ENCODE measurements around the gene FECH.
"Not testable (repeated sequence)": the region's sequence is repeated elsewhere in the genome, so short reads cannot be mapped to it uniquely, and the experiment has no call there.

FECH gene

GRCh38 chr18:57527556-57528229 lies 58.8 kb downstream of the FECH start:
- no peaks in the 10 kb centered on the region for H3K4me1 ChIP-seq (ENCODE audit: control insufficient read depth, insufficient read depth, low read depth, low read length)
- no peak overlapping the region for H4K8ac ChIP-seq (ENCODE audit: low read length)
- H3K36me3 ChIP-seq (ENCODE audit: control insufficient read depth in 1 of 2, insufficient read depth in 2 of 2, low read depth in 1 of 2, low read length in 2 of 2) = no peaks in the 10 kb centered on the region
- H3K9ac ChIP-seq (ENCODE audit: low read length) = no peak overlapping the region
- no peak overlapping the region for H2AK5ac ChIP-seq (ENCODE audit: low read length, severe bottlenecking)
- H2BK5ac ChIP-seq (ENCODE audit: low read depth, low read length, poor library complexity, severe bottlenecking) = no peak overlapping the region
- no peak overlapping the region for H3K4me2 ChIP-seq (ENCODE audit: low read length, poor library complexity, severe bottlenecking)
- WGBS = 92% methylated on average over 11 of the region's 13 CpGs
- H2BK120ac ChIP-seq (ENCODE audit: low read depth, low read length) = no peak overlapping the region
- no peak overlapping the region for H3K4ac ChIP-seq (ENCODE audit: low read depth in 1 of 2, low read length in 2 of 2)
- no peak overlapping the region for H3K23ac ChIP-seq (ENCODE audit: low read length in 2 of 2)
- H3K27ac ChIP-seq (ENCODE audit: low read length, poor library complexity, severe bottlenecking) = no peak overlapping the region
- no peak overlapping the region for H4K91ac ChIP-seq (ENCODE audit: low read length)
- no peak overlapping the region for H2BK15ac ChIP-seq (ENCODE audit: low read depth, poor library complexity, severe bottlenecking)
- no peak overlapping the region for H3K14ac ChIP-seq (ENCODE audit: low read length in 2 of 2)
- no peak overlapping the region for H3K18ac ChIP-seq (ENCODE audit: low read depth in 1 of 2, low read length in 2 of 2)
- H3K4me3 ChIP-seq (ENCODE audit: insufficient read depth in 1 of 2, low read depth in 1 of 2, low read length in 2 of 2) = no peak overlapping the region
- H2AFZ ChIP-seq (ENCODE audit: low read depth, low read length) = no peak overlapping the region
- H2BK12ac ChIP-seq (ENCODE audit: low read length in 2 of 2) = no peak overlapping the region
- peaks cover 0 to 7% of the 10 kb centered on the region in 2 experiments for H3K27me3 ChIP-seq (ENCODE audit: control insufficient read depth in 1 of 2, insufficient read depth in 1 of 2, low read length in 2 of 2)
- peaks cover 8% of the 10 kb centered on the region for H3K9me3 ChIP-seq (ENCODE audit: control insufficient read depth, low read length)
- no peak for DNase-seq
- H3K79me1 ChIP-seq (replicated peaks; ENCODE audit: low read length, poor library complexity, severe bottlenecking) = no peaks in the 10 kb centered on the region

- Histone ChIP-seq H2AFZ (ENCODE audit: low read depth, low read length) (no peak overlapping the region), H4K8ac (ENCODE audit: low read length) (no peak overlapping the region), H3K4ac (ENCODE audit: low read depth in 1 of 2, low read length in 2 of 2) (no peak overlapping the region), H2BK120ac (ENCODE audit: low read depth, low read length) (no peak overlapping the region), H3K27me3 (ENCODE audit: control insufficient read depth in 1 of 2, insufficient read depth in 1 of 2, low read length in 2 of 2) (peaks cover 0 to 2% of the 10 kb centered on the region in 2 experiments), H2BK15ac (ENCODE audit: low read depth, poor library complexity, severe bottlenecking) (no peak overlapping the region), H2BK5ac (ENCODE audit: low read depth, low read length, poor library complexity, severe bottlenecking) (no peak overlapping the region), H3K27ac (ENCODE audit: low read length, poor library complexity, severe bottlenecking) (no peak overlapping the region), H3K4me2 (ENCODE audit: low read length, poor library complexity, severe bottlenecking) (no peak overlapping the region), H3K9me3 (ENCODE audit: control insufficient read depth, low read length) (peaks cover 8% of the 10 kb centered on the region), H3K36me3 (ENCODE audit: control insufficient read depth in 1 of 2, insufficient read depth in 2 of 2, low read depth in 1 of 2, low read length in 2 of 2) (no peaks in the 10 kb centered on the region), H3K14ac (ENCODE audit: low read length in 2 of 2) (no peak overlapping the region), H2AK5ac (ENCODE audit: low read length, severe bottlenecking) (no peak overlapping the region), H3K18ac (ENCODE audit: low read depth in 1 of 2, low read length in 2 of 2) (no peak overlapping the region), H3K23ac (ENCODE audit: low read length in 2 of 2) (no peak overlapping the region), H3K4me3 (ENCODE audit: insufficient read depth in 1 of 2, low read depth in 1 of 2, low read length in 2 of 2) (no peak overlapping the region), H3K4me1 (ENCODE audit: control insufficient read depth, insufficient read depth, low read depth, low read length) (no peaks in the 10 kb centered on the region), H3K79me1 (replicated peaks; ENCODE audit: low read length, poor library complexity, severe bottlenecking) (no peaks in the 10 kb centered on the region), H2BK12ac (ENCODE audit: low read length in 2 of 2) (no peak overlapping the region), H4K91ac (ENCODE audit: low read length) (peak overlapping the region; percentile 61), H3K9ac (ENCODE audit: low read length) (no peak overlapping the region)
- WGBS = 89% methylated on average over 9 of the region's 11 CpGs
- DNase-seq = no peak
These were observed 63.1 kb downstream of the FECH start for GRCh38 chr18:57523171-57523956.

GRCh38 chr18:57522348-57522747 lies 64.2 kb downstream of the FECH start:
- H3K27me3 ChIP-seq (ENCODE audit: control insufficient read depth in 1 of 2, insufficient read depth in 1 of 2, low read length in 2 of 2); H3K79me1 ChIP-seq (replicated peaks; ENCODE audit: low read length, poor library complexity, severe bottlenecking); H3K27ac ChIP-seq (ENCODE audit: low read length, poor library complexity, severe bottlenecking); H3K14ac ChIP-seq (ENCODE audit: low read length in 2 of 2); H3K4me1 ChIP-seq (ENCODE audit: control insufficient read depth, insufficient read depth, low read depth, low read length); H3K9me3 ChIP-seq (ENCODE audit: control insufficient read depth, low read length); H4K91ac ChIP-seq (ENCODE audit: low read length); H2BK12ac ChIP-seq (ENCODE audit: low read length in 2 of 2); H3K4me2 ChIP-seq (ENCODE audit: low read length, poor library complexity, severe bottlenecking); H3K9ac ChIP-seq (ENCODE audit: low read length); H3K4me3 ChIP-seq (ENCODE audit: insufficient read depth in 1 of 2, low read depth in 1 of 2, low read length in 2 of 2); H3K23ac ChIP-seq (ENCODE audit: low read length in 2 of 2); DNase-seq; H2AFZ ChIP-seq (ENCODE audit: low read depth, low read length); H2AK5ac ChIP-seq (ENCODE audit: low read length, severe bottlenecking); H2BK120ac ChIP-seq (ENCODE audit: low read depth, low read length); H3K4ac ChIP-seq (ENCODE audit: low read depth in 1 of 2, low read length in 2 of 2); H2BK5ac ChIP-seq (ENCODE audit: low read depth, low read length, poor library complexity, severe bottlenecking); H3K36me3 ChIP-seq (ENCODE audit: control insufficient read depth in 1 of 2, insufficient read depth in 2 of 2, low read depth in 1 of 2, low read length in 2 of 2); H2BK15ac ChIP-seq (ENCODE audit: low read depth, poor library complexity, severe bottlenecking); H4K8ac ChIP-seq (ENCODE audit: low read length); H3K18ac ChIP-seq (ENCODE audit: low read depth in 1 of 2, low read length in 2 of 2): not testable (repeated sequence)

- H3K4me1 ChIP-seq (ENCODE audit: control insufficient read depth, insufficient read depth, low read depth, low read length) = no peaks in the 10 kb centered on the region
- no peak overlapping the region for H4K8ac ChIP-seq (ENCODE audit: low read length)
- no peak overlapping the region for H3K4ac ChIP-seq (ENCODE audit: low read depth in 1 of 2, low read length in 2 of 2)
- DNase-seq = no peak
- no peak overlapping the region for H2BK12ac ChIP-seq (ENCODE audit: low read length in 2 of 2)
- H2BK15ac ChIP-seq (ENCODE audit: low read depth, poor library complexity, severe bottlenecking) = no peak overlapping the region
- no peak overlapping the region for H2BK120ac ChIP-seq (ENCODE audit: low read depth, low read length)
- no peak overlapping the region for H3K14ac ChIP-seq (ENCODE audit: low read length in 2 of 2)
- H3K23ac ChIP-seq (ENCODE audit: low read length in 2 of 2) = no peak overlapping the region
- H2AK5ac ChIP-seq (ENCODE audit: low read length, severe bottlenecking) = no peak overlapping the region
- peaks cover 3 to 4% of the 10 kb centered on the region in 2 experiments for H3K27me3 ChIP-seq (ENCODE audit: control insufficient read depth in 1 of 2, insufficient read depth in 1 of 2, low read length in 2 of 2)
- H2AFZ ChIP-seq (ENCODE audit: low read depth, low read length) = no peak overlapping the region
- no peak overlapping the region for H3K9ac ChIP-seq (ENCODE audit: low read length)
- H3K27ac ChIP-seq (ENCODE audit: low read length, poor library complexity, severe bottlenecking) = no peak overlapping the region
- H3K4me3 ChIP-seq (ENCODE audit: insufficient read depth in 1 of 2, low read depth in 1 of 2, low read length in 2 of 2) = no peak overlapping the region
- no peak overlapping the region for H2BK5ac ChIP-seq (ENCODE audit: low read depth, low read length, poor library complexity, severe bottlenecking)
- no peak overlapping the region for H3K18ac ChIP-seq (ENCODE audit: low read depth in 1 of 2, low read length in 2 of 2)
- H3K36me3 ChIP-seq (ENCODE audit: control insufficient read depth in 1 of 2, insufficient read depth in 2 of 2, low read depth in 1 of 2, low read length in 2 of 2) = no peaks in the 10 kb centered on the region
- WGBS = 78% methylated on average over 5 of the region's 7 CpGs
- no peak overlapping the region for H4K91ac ChIP-seq (ENCODE audit: low read length)
- H3K4me2 ChIP-seq (ENCODE audit: low read length, poor library complexity, severe bottlenecking) = no peak overlapping the region
- H3K79me1 ChIP-seq (replicated peaks; ENCODE audit: low read length, poor library complexity, severe bottlenecking) = no peaks in the 10 kb centered on the region
- peaks cover 3% of the 10 kb centered on the region for H3K9me3 ChIP-seq (ENCODE audit: control insufficient read depth, low read length)
These were observed 66.7 kb downstream of the FECH start for GRCh38 chr18:57519668-57520424.
